Vagina (tissue), 2 donors: ENCODE measurements around the gene LCN2.

Experiments used
- CTCF ChIP-seq, 3 experiments: fragments of 450-650 bp in 2 of 3; fragments of 200-600 bp in 1 of 3; sonication (generic) in 1 of 3; IDR thresholded peaks; one replicate each; pipeline ENCODE4 v1.5.1; 2017 to 2019; ENCODE audit warnings: antibody characterized with exemption in 3 of 3, mild to moderate bottlenecking in 2 of 3, moderate library complexity in 2 of 3
- POLR2A ChIP-seq, 2 donors: fragments of 450-650 bp; IDR thresholded peaks; one replicate each; pipeline ENCODE4 v1.6.1; 2017; ENCODE audit warnings: antibody characterized with exemption in 2 of 2, mild to moderate bottlenecking in 2 of 2, moderate library complexity in 2 of 2
- POLR2AphosphoS5 ChIP-seq, 2 donors: sonication (generic); formaldehyde crosslinking; IDR thresholded peaks; one replicate each; pipeline ENCODE4 v1.9.0; 2017; ENCODE audit warnings: antibody characterized with exemption in 2 of 2, mild to moderate bottlenecking in 2 of 2, low read depth in 1 of 2; ENCODE audit not compliant: insufficient read depth in 1 of 2

- TF ChIP-seq CTCF (IDR thresholded peaks at IDR 0.05), result no peak
- TF ChIP-seq POLR2AphosphoS5 (IDR thresholded peaks at IDR 0.05; ENCODE audit: insufficient read depth in 1 of 2, low read depth in 1 of 2), result no peak
- no peak for TF ChIP-seq POLR2A (IDR thresholded peaks at IDR 0.05)
Observed at GRCh38 chr9:128182893-128183588, 33.8 kb downstream of the LCN2 start.
